GM20000 (cell line): Measurements from ENCODE around the gene INSRR.

ENCODE experiments used
- DNase-seq: peaks from one replicate; pipeline ENCODE4 v3.0.0; 2012; ENCODE audit warnings: low spot score
- TF ChIP-seq, protein P1 (sequence below): IDR thresholded peaks from 2 replicates; pipeline ENCODE4 v1.5.1; 2012; ENCODE audit warnings: mild to moderate bottlenecking, control low read depth; ENCODE audit errors: extremely low read depth, missing control alignments

Gene INSRR

DNA sequence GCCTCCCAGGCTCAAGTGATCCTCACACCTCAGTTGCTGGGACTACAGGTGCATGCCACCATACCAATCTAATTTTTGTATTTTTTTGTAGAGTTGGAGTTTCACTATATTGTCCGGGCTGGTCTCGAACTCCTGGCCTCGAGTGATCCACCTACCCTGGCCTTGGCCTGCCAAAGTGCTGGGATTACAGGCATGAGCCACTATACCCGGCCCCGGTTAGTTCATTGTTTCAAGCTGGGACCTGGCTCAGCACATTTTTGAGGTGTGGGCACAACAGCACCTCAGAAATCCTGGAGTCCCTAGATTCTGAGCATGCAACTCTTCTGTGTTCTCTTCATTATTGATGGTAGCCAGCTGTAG lies 63.6 kb downstream of the INSRR start:
- no peak for DNase-seq

DNA sequence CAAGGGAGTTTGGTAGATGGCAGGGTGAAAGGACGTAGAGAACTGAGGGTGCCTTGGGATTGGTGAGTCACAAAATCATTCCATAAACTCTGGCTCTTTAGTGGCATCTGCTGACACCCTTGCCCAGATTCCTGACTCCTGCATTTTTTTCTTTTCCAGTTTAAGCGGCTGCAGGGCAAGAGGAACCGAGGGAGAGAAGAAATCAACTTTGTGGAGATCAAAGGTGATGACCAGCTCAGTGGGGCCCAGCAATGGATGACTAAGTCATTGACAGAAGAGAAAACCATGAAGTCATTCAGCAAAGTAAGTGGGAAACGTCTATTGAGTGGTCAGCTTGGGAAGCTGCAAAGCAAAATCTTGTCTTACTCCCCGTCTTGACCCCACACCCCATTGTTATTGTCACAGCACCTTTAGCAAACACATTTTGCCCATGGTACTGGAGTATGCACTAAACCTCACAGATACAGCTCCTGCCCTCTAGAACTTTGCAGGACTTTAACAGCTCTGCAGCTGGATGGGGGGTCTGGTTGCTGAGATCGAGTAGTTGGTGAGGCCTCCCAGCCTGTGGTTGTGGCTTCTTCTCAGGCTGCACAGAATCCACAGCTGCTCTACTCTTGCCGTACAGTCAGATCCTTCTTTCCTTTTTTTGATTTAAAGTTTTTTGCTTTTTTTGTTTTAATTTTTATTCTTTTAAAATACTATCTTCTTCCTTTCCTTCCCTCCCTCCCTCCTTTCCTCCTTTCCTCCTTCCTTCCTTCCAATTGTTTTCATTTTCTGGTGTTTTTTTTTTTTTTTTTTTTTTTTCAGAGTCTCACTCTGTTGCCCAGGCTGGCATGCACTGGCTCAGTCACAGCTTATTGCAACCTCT lies 64.2 kb downstream of the INSRR start:
- TF ChIP-seq, protein P1, sequence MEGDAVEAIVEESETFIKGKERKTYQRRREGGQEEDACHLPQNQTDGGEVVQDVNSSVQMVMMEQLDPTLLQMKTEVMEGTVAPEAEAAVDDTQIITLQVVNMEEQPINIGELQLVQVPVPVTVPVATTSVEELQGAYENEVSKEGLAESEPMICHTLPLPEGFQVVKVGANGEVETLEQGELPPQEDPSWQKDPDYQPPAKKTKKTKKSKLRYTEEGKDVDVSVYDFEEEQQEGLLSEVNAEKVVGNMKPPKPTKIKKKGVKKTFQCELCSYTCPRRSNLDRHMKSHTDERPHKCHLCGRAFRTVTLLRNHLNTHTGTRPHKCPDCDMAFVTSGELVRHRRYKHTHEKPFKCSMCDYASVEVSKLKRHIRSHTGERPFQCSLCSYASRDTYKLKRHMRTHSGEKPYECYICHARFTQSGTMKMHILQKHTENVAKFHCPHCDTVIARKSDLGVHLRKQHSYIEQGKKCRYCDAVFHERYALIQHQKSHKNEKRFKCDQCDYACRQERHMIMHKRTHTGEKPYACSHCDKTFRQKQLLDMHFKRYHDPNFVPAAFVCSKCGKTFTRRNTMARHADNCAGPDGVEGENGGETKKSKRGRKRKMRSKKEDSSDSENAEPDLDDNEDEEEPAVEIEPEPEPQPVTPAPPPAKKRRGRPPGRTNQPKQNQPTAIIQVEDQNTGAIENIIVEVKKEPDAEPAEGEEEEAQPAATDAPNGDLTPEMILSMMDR, result no peak
- DNase-seq, result no peak

More for the DNA sequence above, 63.6 kb downstream of the INSRR start:
- TF ChIP-seq, protein P1, result no peak
